GM12874 (cell line): ENCODE data around the gene SLC45A2.

Source experiments
- CTCF ChIP-seq: IDR thresholded peaks from 2 replicates; pipeline ENCODE4 v1.5.1; 2011; ENCODE audit warnings: low read depth, mild to moderate bottlenecking, control low read depth, low read length, moderate library complexity; ENCODE audit not compliant: insufficient read depth

SLC45A2 gene

GRCh38 chr5:34005681-34006080, 21.2 kb upstream of the SLC45A2 start:
- no peak for TF ChIP-seq CTCF

GRCh38 chr5:34005211-34005610, 20.7 kb upstream of the SLC45A2 start:
- TF ChIP-seq CTCF, result no peak

GRCh38 chr5:34003941-34004340, 19.4 kb upstream of the SLC45A2 start:
- no peak for TF ChIP-seq CTCF

GRCh38 chr5:34002629-34003328, 18.3 kb upstream of the SLC45A2 start:
- no peak for TF ChIP-seq CTCF

- TF ChIP-seq CTCF, result no peak
Observed at GRCh38 chr5:34001241-34001841, 16.8 kb upstream of the SLC45A2 start.

GRCh38 chr5:33999978-34000377, 15.5 kb upstream of the SLC45A2 start:
- TF ChIP-seq CTCF, result no peak

- peak; percentile 51 for TF ChIP-seq CTCF
Observed at GRCh38 chr5:33997331-33997983, 13.0 kb upstream of the SLC45A2 start.
